SK-N-SH (cell line): ENCODE measurements around the gene GSTA5. TPM values are rescaled to one million over a fixed set of nuclear protein-coding genes. Genes with fewer than 3 reads are reported as not detected.

ENCODE experiments used
- CTCF ChIA-PET: fragments of 300-600, 350-600 bp; formaldehyde crosslinking; extraction: SDS; loops from one replicate; lab custom pipeline; 2021; lab: Yijun Ruan, JAX
- POLR2A ChIA-PET: fragments of 350-600 bp; sonication (Branson Sonifier 250); formaldehyde crosslinking; extraction: SDS; loops from one replicate; lab custom pipeline; 2020; ENCODE audit warnings: antibody characterized with exemption, inconsistent platforms; lab: Yijun Ruan, JAX
- DNase-seq: peaks from one replicate; pipeline ENCODE4 v3.0.0; 2012
- H2AFZ ChIP-seq: fragments of 200-600 bp; sonication (generic); 2 replicates; pipeline ENCODE4 v1.8.1; 2016; ENCODE audit warnings: antibody characterized with exemption, mild to moderate bottlenecking, low read depth
- H3F3A ChIP-seq: fragments of 200-600 bp; sonication (generic); replicated peaks from 2 replicates; pipeline ENCODE3; 2016; ENCODE audit warnings: antibody characterized with exemption, mild to moderate bottlenecking; ENCODE audit not compliant: insufficient read depth
- H3K27ac ChIP-seq, 2 experiments: fragments of 200-500 bp in 1 of 2; fragments of 200-600 bp in 1 of 2; sonication (Bioruptor generic) in 1 of 2; sonication (generic), shearing (Covaris generic) in 1 of 2; 2 replicates each; pipeline versions ENCODE4 v1.5.1 to v1.6.1; 2014 to 2016; ENCODE audit warnings: low read depth in 2 of 2, inconsistent platforms in 1 of 2, low read length in 1 of 2, mild to moderate bottlenecking in 1 of 2, mixed read lengths in 1 of 2
- H3K27me3 ChIP-seq: fragments of 200-600 bp; sonication (generic), shearing (Covaris generic); 2 replicates; pipeline ENCODE4 v1.6.1; 2016; ENCODE audit warnings: mixed run types; ENCODE audit not compliant: insufficient read depth
- H3K36me3 ChIP-seq, 2 experiments: fragments of 200-500 bp in 1 of 2; fragments of 200-600 bp in 1 of 2; sonication (Bioruptor generic) in 1 of 2; sonication (generic) in 1 of 2; replicated peaks in 1 of 2; 2 replicates each; pipeline versions ENCODE3 to v1.5.1; 2014 to 2016; ENCODE audit warnings: low read length in 1 of 2, mild to moderate bottlenecking in 1 of 2; ENCODE audit not compliant: insufficient read depth in 2 of 2, control insufficient read depth in 1 of 2
- H3K4me1 ChIP-seq, 2 experiments: fragments of 200-500 bp in 1 of 2; fragments of 200-600 bp in 1 of 2; sonication (Bioruptor generic) in 1 of 2; sonication (generic), shearing (Covaris generic) in 1 of 2; 2 replicates each; pipeline versions ENCODE4 v1.5.1 to v1.6.1; 2014 to 2016; ENCODE audit warnings: low read depth in 1 of 2, low read length in 1 of 2, mixed run types in 1 of 2; ENCODE audit not compliant: insufficient read depth in 2 of 2, control insufficient read depth in 1 of 2
- H3K4me2 ChIP-seq: fragments of 200-600 bp; sonication (generic), shearing (Covaris generic); 2 replicates; pipeline ENCODE4 v1.6.1; 2017; ENCODE audit warnings: mixed run types
- H3K4me3 ChIP-seq, 2 experiments: fragments of 200-500 bp in 1 of 2; fragments of 200-600 bp in 1 of 2; sonication (Bioruptor generic) in 1 of 2; sonication (generic), shearing (Covaris generic) in 1 of 2; 2 replicates each; pipeline versions ENCODE4 v1.5.1 to v1.8.1; 2014 to 2016; ENCODE audit warnings: low read depth in 2 of 2, inconsistent platforms in 1 of 2, low read length in 1 of 2, mild to moderate bottlenecking in 1 of 2, mixed read lengths in 1 of 2, moderate library complexity in 1 of 2
- H3K79me2 ChIP-seq: fragments of 200-600 bp; sonication (generic); 2 replicates; pipeline ENCODE4 v1.8.1; 2017; ENCODE audit warnings: mild to moderate bottlenecking; ENCODE audit not compliant: insufficient read depth
- H3K9ac ChIP-seq: fragments of 200-600 bp; sonication (generic); 2 replicates; pipeline ENCODE4 v1.6.1; 2017; ENCODE audit warnings: mixed run types
- H3K9me2 ChIP-seq: fragments of 200-600 bp; sonication (generic); 2 replicates; pipeline ENCODE4 v1.6.1; 2017; ENCODE audit warnings: mixed run types
- H3K9me3 ChIP-seq: fragments of 200-600 bp; sonication (generic); 2 replicates; pipeline ENCODE4 v1.6.1; 2017; ENCODE audit warnings: mixed run types, mild to moderate bottlenecking, moderate library complexity
- H4K20me1 ChIP-seq: fragments of 200-600 bp; sonication (generic); 2 replicates; pipeline ENCODE4 v1.6.1; 2017; ENCODE audit warnings: mild to moderate bottlenecking, mixed run types; ENCODE audit not compliant: insufficient read depth
- EP300 ChIP-seq, 2 experiments: IDR thresholded peaks; 2 replicates each; pipeline versions ENCODE4 v1.4.0 to v1.6.1; 2012; ENCODE audit warnings: borderline replicate concordance in 1 of 2, low read depth in 1 of 2, low read length in 1 of 2
- EZH2phosphoT487 ChIP-seq: fragments of 200-600 bp; sonication (generic); IDR thresholded peaks from 2 replicates; pipeline ENCODE4 v1.6.1; 2017; ENCODE audit warnings: low read depth, mixed run types, mild to moderate bottlenecking, antibody characterized with exemption, moderate library complexity, borderline replicate concordance
- FOSL2 ChIP-seq: IDR thresholded peaks from 2 replicates; pipeline ENCODE4 v1.4.0; 2012; ENCODE audit warnings: low read depth, mild to moderate bottlenecking, moderate library complexity, borderline replicate concordance
- FOXM1 ChIP-seq: IDR thresholded peaks from 2 replicates; pipeline ENCODE4 v1.4.0; 2012; ENCODE audit warnings: low read depth, mild to moderate bottlenecking
- MEF2A ChIP-seq: IDR thresholded peaks from 2 replicates; pipeline ENCODE4 v1.4.0; 2012; ENCODE audit warnings: low read depth, borderline replicate concordance
- MXI1 ChIP-seq: IDR thresholded peaks from 2 replicates; pipeline ENCODE4 v1.6.1; 2012; ENCODE audit warnings: mild to moderate bottlenecking, low read depth, low read length, improper control_type of control experiment
- NRF1 ChIP-seq: IDR thresholded peaks from 2 replicates; pipeline ENCODE4 v1.6.1; 2012; ENCODE audit warnings: low read depth, mild to moderate bottlenecking, low read length
- POLR2AphosphoS5 ChIP-seq: IDR thresholded peaks from 2 replicates; pipeline ENCODE4 v1.6.1; 2012; ENCODE audit warnings: low read depth, low read length
- RAD21 ChIP-seq: IDR thresholded peaks from 2 replicates; pipeline ENCODE4 v1.6.1; 2012; ENCODE audit warnings: mild to moderate bottlenecking, low read length
- RCOR1 ChIP-seq: fragments of 150-350 bp; IDR thresholded peaks from 2 replicates; pipeline ENCODE4 v1.6.1; 2017; ENCODE audit warnings: antibody characterized with exemption, low read length
- YY1 ChIP-seq: IDR thresholded peaks from 2 replicates; pipeline ENCODE4 v1.4.0; 2012; ENCODE audit warnings: low read depth, mild to moderate bottlenecking
- WGBS: methylation state at CpG from one replicate; pipeline ENCODE4 v1.1.6; 2017; ENCODE audit warnings: low lambda C conversion rate; 5-methylcytosine and 5-hydroxymethylcytosine counted together
- polyA plus RNA-seq, 3 experiments: library from polyadenylated mRNA; depleted of rRNA; stranded (reverse); fragments of >200 nt; gene quantifications; 2 replicates each; pipeline ENCODE4 v1.2.3, GENCODE V29; 2012
- TF ChIP-seq, protein P1 (sequence below): IDR thresholded peaks from 2 replicates; pipeline ENCODE4; 2012
- TF ChIP-seq, protein P2 (sequence below): IDR thresholded peaks from 2 replicates; pipeline ENCODE4 v1.4.0; 2012; ENCODE audit warnings: low read depth, borderline replicate concordance
- TF ChIP-seq, protein P3 (sequence below): fragments of 150-350 bp; IDR thresholded peaks from 2 replicates; pipeline ENCODE4 v1.6.1; 2017; ENCODE audit warnings: antibody characterized with exemption, low read length, low read depth, borderline replicate concordance
- TF ChIP-seq, protein P4 (sequence below): IDR thresholded peaks from 2 replicates; pipeline ENCODE4 v1.4.0; 2012; ENCODE audit warnings: low read depth, borderline replicate concordance
- TF ChIP-seq, protein P5 (sequence below): fragments of 200-600 bp; sonication (generic); IDR thresholded peaks from 2 replicates; pipeline ENCODE4 v1.6.1; 2017; ENCODE audit warnings: antibody characterized with exemption, mild to moderate bottlenecking, moderate library complexity
- TF ChIP-seq, protein P6 (sequence below): IDR thresholded peaks from 2 replicates; pipeline ENCODE4 v1.6.1; 2012; ENCODE audit warnings: mild to moderate bottlenecking, low read depth, low read length, moderate library complexity

Gene GSTA5
- polyA plus RNA-seq, 1 of the 3 experiments (the other 2 are of a cell fraction): not detected

DNA sequence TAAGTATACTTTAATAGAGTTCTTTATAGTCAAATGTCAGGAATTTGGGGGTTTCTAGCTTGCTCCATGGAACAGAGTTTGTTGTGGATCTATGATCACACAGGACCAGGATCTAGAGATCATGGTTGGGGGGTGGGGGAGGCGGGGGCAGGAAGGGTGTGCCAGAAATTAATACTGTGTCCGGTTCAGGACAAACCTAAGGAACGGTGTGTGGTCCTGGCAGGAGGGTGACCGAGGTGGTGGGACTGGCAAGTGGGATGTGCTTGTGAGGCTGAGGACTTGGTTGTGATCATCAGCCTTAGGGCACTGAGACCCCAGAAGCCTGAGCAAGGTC lies 41.0 kb upstream of the GSTA5 start:
- Histone ChIP-seq H3F3A (no peaks in the 10 kb centered on the region), H3K27me3 (no peaks in the 10 kb centered on the region), H3K9me3 (no peaks in the 10 kb centered on the region), H3K4me3 (peak overlapping the region; percentile 55 to 64), H2AFZ (peak overlapping the region; percentile 95), H3K9me2 (no peaks in the 10 kb centered on the region), H3K27ac (no peak overlapping the region), H3K9ac (no peak overlapping the region), H4K20me1 (no peaks in the 10 kb centered on the region), H3K4me2 (peak overlapping the region; percentile 64), H3K4me1 (peaks cover 2 to 7% of the 10 kb centered on the region in 2 experiments; a peak in 2 of 4 replicates), H3K36me3 (no peaks in the 10 kb centered on the region), H3K79me2 (no peaks in the 10 kb centered on the region)
- DNase-seq: no peak
- ChIA-PET CTCF (interaction anchor here (0.7 to 1.8 kb wide), 8 partner anchors 11 to 237 kb away, joined by 3 to 6 read pairs (median 3); partner anchors contain the start of gene GSTA4), POLR2A (no interaction called here)
- TF ChIP-seq RCOR1: no peak
- TF ChIP-seq, protein P1, sequence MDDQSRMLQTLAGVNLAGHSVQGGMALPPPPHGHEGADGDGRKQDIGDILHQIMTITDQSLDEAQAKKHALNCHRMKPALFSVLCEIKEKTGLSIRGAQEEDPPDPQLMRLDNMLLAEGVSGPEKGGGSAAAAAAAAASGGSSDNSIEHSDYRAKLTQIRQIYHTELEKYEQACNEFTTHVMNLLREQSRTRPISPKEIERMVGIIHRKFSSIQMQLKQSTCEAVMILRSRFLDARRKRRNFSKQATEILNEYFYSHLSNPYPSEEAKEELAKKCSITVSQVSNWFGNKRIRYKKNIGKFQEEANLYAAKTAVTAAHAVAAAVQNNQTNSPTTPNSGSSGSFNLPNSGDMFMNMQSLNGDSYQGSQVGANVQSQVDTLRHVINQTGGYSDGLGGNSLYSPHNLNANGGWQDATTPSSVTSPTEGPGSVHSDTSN: no peak
- TF ChIP-seq NRF1: no peak
- TF ChIP-seq MXI1: no peak
- TF ChIP-seq FOSL2: no peak
- TF ChIP-seq EZH2phosphoT487: no peak
- no peak for TF ChIP-seq FOXM1
- no peak for TF ChIP-seq EP300 (IDR thresholded peaks at IDR 0.05; ENCODE audit: borderline replicate concordance in 1 of 2, low read depth in 1 of 2, low read length in 1 of 2)
- no peak for TF ChIP-seq MEF2A
- WGBS: 13% methylated on average over 3 of the region's 4 CpGs

DNA sequence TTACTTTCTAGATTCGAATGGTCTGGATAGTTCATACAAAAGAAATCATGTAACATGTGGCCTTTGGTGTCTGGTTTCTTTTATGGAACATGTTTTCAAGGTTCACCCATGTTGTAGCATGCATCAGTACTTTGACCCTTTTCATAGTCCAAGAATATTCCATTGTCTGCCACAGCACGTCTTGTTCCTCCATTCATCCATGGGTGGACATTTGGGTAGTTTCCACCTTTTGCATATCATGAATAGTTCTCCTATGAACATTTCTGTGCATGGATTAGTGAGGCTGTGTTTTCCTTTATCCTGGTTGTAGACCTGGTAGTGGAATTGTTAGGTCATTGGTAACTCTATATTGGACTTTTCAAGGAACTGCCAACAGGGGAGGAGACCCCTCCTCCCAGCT lies 37.2 kb upstream of the GSTA5 start:
- peaks cover 7 to 9% of the 10 kb centered on the region in 2 experiments; a peak in 3 of 4 replicates for H3K4me1 ChIP-seq
- H3K79me2 ChIP-seq: no peaks in the 10 kb centered on the region
- H3K27me3 ChIP-seq: no peaks in the 10 kb centered on the region
- H2AFZ ChIP-seq: no peak overlapping the region
- H3K9me2 ChIP-seq: no peaks in the 10 kb centered on the region
- H3F3A ChIP-seq: no peaks in the 10 kb centered on the region
- no peaks in the 10 kb centered on the region for H4K20me1 ChIP-seq
- CTCF ChIA-PET: interaction anchor here (1.0 kb wide), 1 partner anchor 15 kb away, joined by 3 read pairs; no protein-coding TSS in a partner anchor
- H3K4me2 ChIP-seq: 0 out of 2 replicates have a peak overlapping the region, but pooled peaks have one; percentile 17
- DNase-seq: no peak
- H3K4me3 ChIP-seq: no peak overlapping the region
- H3K9me3 ChIP-seq: no peaks in the 10 kb centered on the region
- H3K27ac ChIP-seq: peak overlapping the region in 1 of 2 experiments; percentile 55; a peak in 2 of 4 replicates
- 58% methylated on average over 2 of the region's 2 CpGs for WGBS
- no peak overlapping the region for H3K9ac ChIP-seq
- no peaks in the 10 kb centered on the region for H3K36me3 ChIP-seq
- POLR2A ChIA-PET: no interaction called here
- TF ChIP-seq, protein P2, sequence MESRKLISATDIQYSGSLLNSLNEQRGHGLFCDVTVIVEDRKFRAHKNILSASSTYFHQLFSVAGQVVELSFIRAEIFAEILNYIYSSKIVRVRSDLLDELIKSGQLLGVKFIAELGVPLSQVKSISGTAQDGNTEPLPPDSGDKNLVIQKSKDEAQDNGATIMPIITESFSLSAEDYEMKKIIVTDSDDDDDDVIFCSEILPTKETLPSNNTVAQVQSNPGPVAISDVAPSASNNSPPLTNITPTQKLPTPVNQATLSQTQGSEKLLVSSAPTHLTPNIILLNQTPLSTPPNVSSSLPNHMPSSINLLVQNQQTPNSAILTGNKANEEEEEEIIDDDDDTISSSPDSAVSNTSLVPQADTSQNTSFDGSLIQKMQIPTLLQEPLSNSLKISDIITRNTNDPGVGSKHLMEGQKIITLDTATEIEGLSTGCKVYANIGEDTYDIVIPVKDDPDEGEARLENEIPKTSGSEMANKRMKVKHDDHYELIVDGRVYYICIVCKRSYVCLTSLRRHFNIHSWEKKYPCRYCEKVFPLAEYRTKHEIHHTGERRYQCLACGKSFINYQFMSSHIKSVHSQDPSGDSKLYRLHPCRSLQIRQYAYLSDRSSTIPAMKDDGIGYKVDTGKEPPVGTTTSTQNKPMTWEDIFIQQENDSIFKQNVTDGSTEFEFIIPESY: no peak
- TF ChIP-seq, protein P3, sequence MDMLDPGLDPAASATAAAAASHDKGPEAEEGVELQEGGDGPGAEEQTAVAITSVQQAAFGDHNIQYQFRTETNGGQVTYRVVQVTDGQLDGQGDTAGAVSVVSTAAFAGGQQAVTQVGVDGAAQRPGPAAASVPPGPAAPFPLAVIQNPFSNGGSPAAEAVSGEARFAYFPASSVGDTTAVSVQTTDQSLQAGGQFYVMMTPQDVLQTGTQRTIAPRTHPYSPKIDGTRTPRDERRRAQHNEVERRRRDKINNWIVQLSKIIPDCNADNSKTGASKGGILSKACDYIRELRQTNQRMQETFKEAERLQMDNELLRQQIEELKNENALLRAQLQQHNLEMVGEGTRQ: no peak
- TF ChIP-seq, protein P4, sequence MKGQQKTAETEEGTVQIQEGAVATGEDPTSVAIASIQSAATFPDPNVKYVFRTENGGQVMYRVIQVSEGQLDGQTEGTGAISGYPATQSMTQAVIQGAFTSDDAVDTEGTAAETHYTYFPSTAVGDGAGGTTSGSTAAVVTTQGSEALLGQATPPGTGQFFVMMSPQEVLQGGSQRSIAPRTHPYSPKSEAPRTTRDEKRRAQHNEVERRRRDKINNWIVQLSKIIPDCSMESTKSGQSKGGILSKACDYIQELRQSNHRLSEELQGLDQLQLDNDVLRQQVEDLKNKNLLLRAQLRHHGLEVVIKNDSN: no peak
- TF ChIP-seq, protein P5, sequence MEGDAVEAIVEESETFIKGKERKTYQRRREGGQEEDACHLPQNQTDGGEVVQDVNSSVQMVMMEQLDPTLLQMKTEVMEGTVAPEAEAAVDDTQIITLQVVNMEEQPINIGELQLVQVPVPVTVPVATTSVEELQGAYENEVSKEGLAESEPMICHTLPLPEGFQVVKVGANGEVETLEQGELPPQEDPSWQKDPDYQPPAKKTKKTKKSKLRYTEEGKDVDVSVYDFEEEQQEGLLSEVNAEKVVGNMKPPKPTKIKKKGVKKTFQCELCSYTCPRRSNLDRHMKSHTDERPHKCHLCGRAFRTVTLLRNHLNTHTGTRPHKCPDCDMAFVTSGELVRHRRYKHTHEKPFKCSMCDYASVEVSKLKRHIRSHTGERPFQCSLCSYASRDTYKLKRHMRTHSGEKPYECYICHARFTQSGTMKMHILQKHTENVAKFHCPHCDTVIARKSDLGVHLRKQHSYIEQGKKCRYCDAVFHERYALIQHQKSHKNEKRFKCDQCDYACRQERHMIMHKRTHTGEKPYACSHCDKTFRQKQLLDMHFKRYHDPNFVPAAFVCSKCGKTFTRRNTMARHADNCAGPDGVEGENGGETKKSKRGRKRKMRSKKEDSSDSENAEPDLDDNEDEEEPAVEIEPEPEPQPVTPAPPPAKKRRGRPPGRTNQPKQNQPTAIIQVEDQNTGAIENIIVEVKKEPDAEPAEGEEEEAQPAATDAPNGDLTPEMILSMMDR: no peak
- TF ChIP-seq POLR2AphosphoS5: no peak
- TF ChIP-seq, protein P6, sequence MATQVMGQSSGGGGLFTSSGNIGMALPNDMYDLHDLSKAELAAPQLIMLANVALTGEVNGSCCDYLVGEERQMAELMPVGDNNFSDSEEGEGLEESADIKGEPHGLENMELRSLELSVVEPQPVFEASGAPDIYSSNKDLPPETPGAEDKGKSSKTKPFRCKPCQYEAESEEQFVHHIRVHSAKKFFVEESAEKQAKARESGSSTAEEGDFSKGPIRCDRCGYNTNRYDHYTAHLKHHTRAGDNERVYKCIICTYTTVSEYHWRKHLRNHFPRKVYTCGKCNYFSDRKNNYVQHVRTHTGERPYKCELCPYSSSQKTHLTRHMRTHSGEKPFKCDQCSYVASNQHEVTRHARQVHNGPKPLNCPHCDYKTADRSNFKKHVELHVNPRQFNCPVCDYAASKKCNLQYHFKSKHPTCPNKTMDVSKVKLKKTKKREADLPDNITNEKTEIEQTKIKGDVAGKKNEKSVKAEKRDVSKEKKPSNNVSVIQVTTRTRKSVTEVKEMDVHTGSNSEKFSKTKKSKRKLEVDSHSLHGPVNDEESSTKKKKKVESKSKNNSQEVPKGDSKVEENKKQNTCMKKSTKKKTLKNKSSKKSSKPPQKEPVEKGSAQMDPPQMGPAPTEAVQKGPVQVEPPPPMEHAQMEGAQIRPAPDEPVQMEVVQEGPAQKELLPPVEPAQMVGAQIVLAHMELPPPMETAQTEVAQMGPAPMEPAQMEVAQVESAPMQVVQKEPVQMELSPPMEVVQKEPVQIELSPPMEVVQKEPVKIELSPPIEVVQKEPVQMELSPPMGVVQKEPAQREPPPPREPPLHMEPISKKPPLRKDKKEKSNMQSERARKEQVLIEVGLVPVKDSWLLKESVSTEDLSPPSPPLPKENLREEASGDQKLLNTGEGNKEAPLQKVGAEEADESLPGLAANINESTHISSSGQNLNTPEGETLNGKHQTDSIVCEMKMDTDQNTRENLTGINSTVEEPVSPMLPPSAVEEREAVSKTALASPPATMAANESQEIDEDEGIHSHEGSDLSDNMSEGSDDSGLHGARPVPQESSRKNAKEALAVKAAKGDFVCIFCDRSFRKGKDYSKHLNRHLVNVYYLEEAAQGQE: no peak
- no peak for TF ChIP-seq YY1
- TF ChIP-seq RAD21: no peak
- TF ChIP-seq MXI1: no peak
